Stomach (tissue), 9 donors: ENCODE measurements around the gene EML6. TPM values are rescaled to one million over a fixed set of nuclear protein-coding genes. Genes with fewer than 3 reads are reported as not detected.

Experiments
- DNase-seq, 2 donors: peaks; one replicate each; pipeline versions ENCODE4 v3.0.0 to v3.0.0-alpha.2; 2013 to 2019
- H3K27ac ChIP-seq, 5 donors: fragments of 200-600 bp in 4 of 5; sonication (generic) in 4 of 5; one replicate each; pipeline ENCODE4 v1.5.1; 2013 to 2019; ENCODE audit warnings: mild to moderate bottlenecking in 1 of 5, moderate library complexity in 1 of 5
- H3K27me3 ChIP-seq, 3 donors: fragments of 200-600 bp; sonication (generic); one replicate each; pipeline ENCODE4 v1.5.1; 2017 to 2019; ENCODE audit warnings: mixed run types in 1 of 3
- H3K36me3 ChIP-seq, 4 donors: fragments of 200-600 bp; sonication (generic); 1 replicate in 3 of 4; 2 replicates in 1 of 4; pipeline ENCODE4 v1.5.1; 2016 to 2019
- H3K4me1 ChIP-seq, 4 donors: fragments of 200-600 bp; sonication (generic); one replicate each; pipeline ENCODE4 v1.5.1; 2016 to 2019
- H3K4me3 ChIP-seq, 4 donors: fragments of 200-600 bp; sonication (generic) in 3 of 4; one replicate each; pipeline ENCODE4 v1.5.1; 2016 to 2019; ENCODE audit warnings: mild to moderate bottlenecking in 1 of 4
- H3K9me3 ChIP-seq, 4 donors: fragments of 200-600 bp; sonication (generic); one replicate each; pipeline ENCODE4 v1.5.1; 2016 to 2019
- CTCF ChIP-seq, 7 experiments: fragments of 450-650 bp in 4 of 7; fragments of 200-600 bp in 3 of 7; sonication (generic) in 3 of 7; IDR thresholded peaks; one replicate each; pipeline ENCODE4 v1.5.1; 2016 to 2019; ENCODE audit warnings: antibody characterized with exemption in 7 of 7, control low read depth in 2 of 7, mild to moderate bottlenecking in 1 of 7
- EP300 ChIP-seq: sonication (generic); formaldehyde crosslinking; IDR thresholded peaks from one replicate; pipeline ENCODE4 v1.6.1; 2017; ENCODE audit warnings: antibody characterized with exemption
- POLR2A ChIP-seq, 4 donors: fragments of 450-650 bp; IDR thresholded peaks; one replicate each; pipeline ENCODE4 v1.6.1; 2016; ENCODE audit warnings: antibody characterized with exemption in 4 of 4, control low read depth in 2 of 4, mild to moderate bottlenecking in 1 of 4, moderate library complexity in 1 of 4
- POLR2AphosphoS5 ChIP-seq, 3 donors: sonication (generic); formaldehyde crosslinking; IDR thresholded peaks; one replicate each; pipeline ENCODE4 v1.6.1; 2016; ENCODE audit warnings: antibody characterized with exemption in 3 of 3
- WGBS, 5 donors: extraction: QIAGEN DNeasy Blood & Tissue Kit in 3 of 5; methylation state at CpG; one replicate each; pipeline versions ENCODE4 v1.1.5 to v1.1.7; 2013 to 2018; 5-methylcytosine and 5-hydroxymethylcytosine counted together
- intact Hi-C: fragments of 100-400 bp; cut with DNase I; formaldehyde crosslinking; loops from one replicate; pipeline ENCODE4 v1.15.1; 2023; ENCODE audit warnings: low total_unique reads
- polyA plus RNA-seq, 3 donors: library from polyadenylated mRNA; stranded (reverse); fragments of 200-250 nt; gene quantifications; one replicate each; pipeline ENCODE4 v1.2.3, GENCODE V29; 2013
- total RNA-seq, 5 donors: library from RNA; depleted of rRNA; stranded (reverse); fragments of >200 nt; gene quantifications; one replicate each; pipeline versions ENCODE4 v1.1.0 to v1.2.3, GENCODE V29; 2014 to 2016
- donor health status: healthy with polysubstance abuse.
- donor health status: Bipolar disorder and iron deficiency.
- donor health status: healthy.

Gene EML6
- total and polyA plus RNA-seq, 8 donors = 0.45 to 10.1 (median 1.8) TPM; not detected in 1

- intact Hi-C loops = no loop called here
- Histone ChIP-seq H3K9me3 (no peaks in the 10 kb centered on the region), H3K27ac (no peak overlapping the region), H3K4me1 (no peaks in the 10 kb centered on the region), H3K27me3 (no peaks in the 10 kb centered on the region), H3K4me3 (no peak overlapping the region), H3K36me3 (no peaks in the 10 kb centered on the region)
- DNase-seq = peak in 1 of 2 donors; percentile 58
- TF ChIP-seq EP300 = no peak
- no peak for TF ChIP-seq POLR2AphosphoS5 (IDR thresholded peaks at IDR 0.05)
- TF ChIP-seq POLR2A (IDR thresholded peaks at IDR 0.05) = no peak
- no peak for TF ChIP-seq CTCF (IDR thresholded peaks at IDR 0.05)
- 61 to 67% (median 64%) methylated on average over 14 of the region's 14 CpGs for WGBS, 5 donors
Measured at GRCh38 chr2:54879598-54880332, 156.3 kb downstream of the EML6 start.

GRCh38 chr2:54880428-54880827 is 157.0 kb downstream of the EML6 start:
- no peaks in the 10 kb centered on the region for H3K36me3 ChIP-seq
- no peak overlapping the region for H3K27ac ChIP-seq
- WGBS, 5 donors = 55 to 64% (median 59%) methylated on average over 1 of the region's 1 CpG

GRCh38 chr2:54881759-54882158 is 158.3 kb downstream of the EML6 start:
- Histone ChIP-seq H3K27me3 (no peaks in the 10 kb centered on the region), H3K27ac (no peak overlapping the region), H3K4me1 (no peaks in the 10 kb centered on the region), H3K9me3 (no peaks in the 10 kb centered on the region), H3K4me3 (no peak overlapping the region), H3K36me3 (no peaks in the 10 kb centered on the region)
- no peak for TF ChIP-seq CTCF (IDR thresholded peaks at IDR 0.05)
- no peak for TF ChIP-seq EP300
- TF ChIP-seq POLR2A (IDR thresholded peaks at IDR 0.05) = no peak
- no peak for TF ChIP-seq POLR2AphosphoS5 (IDR thresholded peaks at IDR 0.05)
- intact Hi-C loops = no loop called here
- 81 to 91% (median 86%) methylated on average over 4 of the region's 4 CpGs for WGBS, 5 donors
- DNase-seq = peak in 1 of 2 donors; percentile 20

More at GRCh38 chr2:54880428-54880827, 157.0 kb downstream of the EML6 start:
- H3K9me3 ChIP-seq = no peaks in the 10 kb centered on the region
- no peak overlapping the region for H3K4me3 ChIP-seq
- no peaks in the 10 kb centered on the region for H3K4me1 ChIP-seq
- TF ChIP-seq CTCF (IDR thresholded peaks at IDR 0.05) = no peak
- no peak for TF ChIP-seq EP300
- no peak for TF ChIP-seq POLR2AphosphoS5 (IDR thresholded peaks at IDR 0.05)
- TF ChIP-seq POLR2A (IDR thresholded peaks at IDR 0.05) = no peak
- DNase-seq = no peak
- intact Hi-C loops = no loop called here
- H3K27me3 ChIP-seq = no peaks in the 10 kb centered on the region

GRCh38 chr2:54885891-54886290 is 162.4 kb downstream of the EML6 start:
- intact Hi-C loops = no loop called here

More at GRCh38 chr2:54885891-54886290, 162.4 kb downstream of the EML6 start:
- DNase-seq = no peak
- no peaks in the 10 kb centered on the region for H3K4me1 ChIP-seq
- no peak overlapping the region for H3K4me3 ChIP-seq
- H3K27me3 ChIP-seq = no peaks in the 10 kb centered on the region
- WGBS, 5 donors = 85 to 99% (median 96%) methylated on average over 3 of the region's 3 CpGs
- no peak overlapping the region for H3K27ac ChIP-seq
- TF ChIP-seq CTCF (IDR thresholded peaks at IDR 0.05) (no peak), POLR2A (IDR thresholded peaks at IDR 0.05) (no peak), EP300 (no peak), POLR2AphosphoS5 (IDR thresholded peaks at IDR 0.05) (no peak)
- no peaks in the 10 kb centered on the region for H3K9me3 ChIP-seq
- H3K36me3 ChIP-seq = no peaks in the 10 kb centered on the region
